HG02884 (cell line): ENCODE results near the gene GON7.
"Not testable (repeated sequence)": the region's sequence is repeated elsewhere in the genome, so short reads cannot be mapped to it uniquely, and the experiment has no call there.

Experiments
- ATAC-seq: cut with Tn5 transposase; IDR thresholded peaks from one replicate; pipeline ENCODE4 v1.9.1; 2021; ENCODE audit warnings: mild to moderate bottlenecking, moderate library complexity; ENCODE audit not compliant: unreplicated experiment

GON7 gene

GRCh38 chr14:93201155-93201704, 5.6 kb downstream of the GON7 start:
- no peak for ATAC-seq

DNA sequence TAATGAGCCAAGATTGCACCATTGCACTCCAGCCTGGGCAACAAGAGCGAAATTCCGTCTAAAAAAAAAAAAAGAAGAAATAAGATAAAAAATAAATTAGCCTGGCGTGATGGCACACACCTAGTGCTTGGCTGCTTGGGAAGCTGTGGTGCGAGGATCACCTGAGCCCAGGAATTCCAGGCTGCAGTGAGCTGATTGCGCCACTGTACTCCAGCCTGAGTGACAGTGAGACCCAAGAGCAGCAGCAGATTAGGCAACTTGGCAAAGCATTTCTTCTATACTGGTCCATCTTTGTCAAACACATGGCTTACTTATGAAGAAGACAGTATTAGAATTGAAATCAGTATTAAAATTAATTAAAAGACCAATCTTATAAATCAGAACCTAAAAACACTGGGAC, 6.3 kb downstream of the GON7 start:
- no peak for ATAC-seq

GRCh38 chr14:93199031-93199430, 7.8 kb downstream of the GON7 start:
- no peak for ATAC-seq

- ATAC-seq, result no peak
Measured at GRCh38 chr14:93195316-93195999, 11.4 kb downstream of the GON7 start.

DNA sequence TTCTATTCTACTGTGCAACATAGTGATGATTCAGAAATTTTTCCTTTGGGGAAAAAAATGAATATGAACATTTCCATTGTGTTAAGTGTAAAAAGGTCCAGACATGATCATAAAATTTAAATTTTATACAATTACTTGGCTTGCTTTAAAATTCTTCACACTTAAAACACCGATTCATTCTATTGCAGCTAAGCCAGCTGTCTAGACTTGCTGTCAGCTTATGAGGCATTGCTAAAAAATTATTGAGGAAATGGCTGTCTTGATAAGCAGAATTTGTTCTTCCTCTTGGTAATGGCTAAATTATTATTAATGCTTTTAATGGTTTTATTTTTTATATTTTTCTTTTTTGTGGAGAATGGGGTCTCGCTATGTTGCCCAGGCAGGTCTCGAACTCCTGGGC, 19.9 kb downstream of the GON7 start:
- no peak for ATAC-seq

- ATAC-seq, result no peak
Measured at GRCh38 chr14:93186466-93186865, 20.4 kb downstream of the GON7 start.

DNA sequence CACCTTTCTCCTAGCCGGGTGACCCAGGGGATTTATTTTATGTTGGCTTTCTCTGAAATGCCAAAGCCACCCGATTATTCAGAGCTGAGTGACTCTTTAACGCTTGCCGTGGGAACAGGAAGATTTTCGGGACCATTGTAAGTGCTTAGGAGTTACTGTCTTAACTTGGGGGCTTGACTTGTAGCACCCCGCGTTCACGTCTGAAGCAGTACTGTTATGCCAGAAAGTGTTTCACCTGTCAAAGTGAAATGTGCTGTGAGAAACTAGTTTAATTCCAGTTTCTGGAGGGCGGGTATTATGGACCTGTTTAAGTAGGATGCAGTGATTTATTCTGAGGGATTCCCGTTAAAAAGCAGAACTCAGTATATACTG, 21.5 kb downstream of the GON7 start:
- ATAC-seq, result peak; percentile 3

DNA sequence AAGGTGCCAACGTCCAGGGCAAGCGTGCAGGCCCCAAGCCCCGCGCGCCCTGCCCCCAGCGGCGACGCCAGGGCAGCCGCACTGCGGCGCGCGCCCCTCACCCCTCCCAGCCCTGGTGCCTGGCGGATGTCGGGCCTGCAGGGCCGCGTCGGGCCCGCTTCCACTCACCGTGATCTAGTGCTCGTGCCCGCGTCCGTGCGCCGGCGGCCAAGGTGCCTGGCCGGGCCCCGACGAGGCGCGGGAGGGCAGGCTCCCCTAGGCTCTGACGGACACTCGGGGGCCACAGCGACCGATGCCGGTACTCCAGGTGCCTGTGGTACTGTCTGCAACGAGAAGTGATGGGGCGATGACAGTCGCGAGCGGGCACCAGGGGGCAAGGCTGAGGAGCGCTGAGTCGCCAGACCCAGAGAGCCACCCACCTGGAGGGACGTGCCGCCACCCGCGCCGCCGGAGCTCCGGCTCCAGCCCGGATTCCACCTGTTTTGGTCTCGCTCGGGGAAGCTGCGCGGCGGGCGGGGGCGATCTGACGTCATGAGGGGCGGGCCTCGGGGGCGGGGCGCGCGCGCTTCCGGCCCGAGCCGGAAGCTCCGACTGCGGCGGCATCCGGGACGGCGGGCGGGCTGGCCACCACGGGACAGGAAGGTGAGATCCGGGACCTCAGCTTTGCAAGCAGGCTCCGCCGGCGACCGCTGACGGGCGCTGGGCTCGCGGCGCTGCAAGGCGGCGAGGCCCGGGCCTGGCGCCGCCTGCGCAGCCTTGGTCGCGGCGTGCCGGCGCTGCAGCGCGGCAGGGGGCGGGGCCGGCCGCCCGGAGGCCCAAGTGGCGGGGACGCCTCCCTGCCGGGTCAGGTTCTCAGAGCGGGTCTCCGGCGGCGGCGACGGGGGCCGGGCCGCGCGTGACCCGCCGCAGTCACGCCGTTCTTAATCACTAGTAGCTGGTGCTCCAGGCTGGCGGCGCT, 22.2 kb downstream of the GON7 start, which contains the start of the genes LYSET and MOAP1:
TSS of gene LYSET (plus strand) at position 927 of the 958 bp plus-strand sequence. CDS start 89 bp downstream, outside the sequence.
TSS of gene MOAP1 (minus strand) at position 507 of the 958 bp plus-strand sequence. CDS start 655 bp downstream, outside the sequence.
- ATAC-seq, result peak; percentile 74

GRCh38 chr14:93183596-93184317, 23.1 kb downstream of the GON7 start:
- no peak for ATAC-seq

DNA sequence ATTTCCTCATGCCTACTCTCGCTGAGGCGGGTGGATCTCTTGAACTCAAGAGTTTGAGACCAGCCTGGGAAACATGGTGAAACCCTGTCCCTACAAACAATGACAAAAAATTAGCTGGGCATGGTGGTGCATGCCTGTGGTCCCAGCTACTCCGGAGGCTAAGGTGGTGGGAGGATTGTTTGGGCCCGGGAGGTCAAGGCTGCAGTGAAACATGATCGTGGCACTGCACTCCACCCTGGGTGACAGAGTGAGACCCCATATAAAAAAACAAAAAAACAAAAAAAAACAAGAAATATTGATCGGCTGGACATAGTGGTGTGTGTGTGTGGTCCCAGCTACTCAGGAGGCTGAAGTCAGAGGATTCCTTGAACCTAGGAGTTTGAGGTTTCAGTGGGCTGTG, 31.4 kb downstream of the GON7 start:
- ATAC-seq, result no peak

DNA sequence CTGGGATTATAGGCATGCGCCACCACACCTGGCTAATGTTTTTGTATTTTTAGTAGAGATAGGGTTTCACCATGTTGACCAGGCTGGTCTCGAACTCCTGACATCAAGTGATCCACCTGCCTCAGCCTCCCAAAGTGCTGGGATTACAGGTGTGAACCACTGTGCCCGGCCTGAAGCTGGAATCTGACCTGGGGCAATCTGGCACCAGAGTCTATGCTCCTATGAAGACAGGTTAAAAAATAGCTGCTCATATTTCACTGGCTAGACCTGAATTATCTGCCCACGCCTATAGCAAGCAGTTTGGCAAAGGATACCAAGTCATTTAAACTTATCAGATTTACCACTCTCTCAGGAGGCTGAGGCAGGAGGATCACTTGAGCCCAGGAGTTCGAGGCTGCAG, 32.1 kb downstream of the GON7 start:
- not testable (repeated sequence) for ATAC-seq

DNA sequence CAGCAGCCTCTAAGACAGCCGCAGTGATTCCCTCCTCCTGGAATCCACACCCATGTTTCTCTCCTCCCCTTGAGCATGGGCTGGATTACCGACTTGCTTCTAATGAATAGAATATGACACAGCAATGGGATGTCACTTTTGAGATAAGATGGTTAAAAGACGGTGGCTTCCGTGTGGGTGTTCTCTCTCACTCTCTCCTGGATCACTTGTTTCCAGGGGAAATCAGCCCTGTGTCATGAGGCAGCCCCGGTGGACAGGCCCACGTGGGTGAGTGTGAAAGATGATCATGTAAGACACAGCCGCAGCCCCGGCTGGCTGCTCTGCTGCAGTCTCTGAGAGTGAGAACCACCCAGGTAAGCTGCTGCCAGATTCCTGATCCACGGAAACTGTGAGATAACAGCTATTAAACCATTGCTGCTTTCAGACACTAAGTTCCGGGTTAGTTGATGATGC, 32.9 kb downstream of the GON7 start:
- ATAC-seq, result no peak

DNA sequence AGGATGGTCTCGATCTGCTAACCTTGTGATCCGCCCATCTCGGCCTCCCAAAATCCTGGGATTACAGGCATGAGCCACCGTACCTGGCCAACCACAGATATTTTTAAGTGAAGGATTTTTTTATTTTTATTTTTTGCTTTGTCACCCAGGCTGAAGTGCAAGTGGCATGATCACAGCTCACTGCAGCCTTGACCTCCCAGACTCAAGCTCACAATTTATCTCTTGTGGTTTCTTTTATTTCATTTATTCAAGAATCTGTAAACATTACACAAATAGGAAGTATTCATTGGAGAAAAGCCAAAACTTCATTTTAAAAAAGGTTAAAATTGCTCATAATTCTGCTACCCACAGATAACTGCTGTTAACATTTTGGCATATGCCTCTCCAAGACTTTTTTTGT, 35.5 kb downstream of the GON7 start:
- no peak for ATAC-seq

GRCh38 chr14:93170141-93170540, 36.7 kb downstream of the GON7 start:
- not testable (repeated sequence) for ATAC-seq

GRCh38 chr14:93169619-93170018, 37.2 kb downstream of the GON7 start:
- ATAC-seq, result not testable (repeated sequence)

DNA sequence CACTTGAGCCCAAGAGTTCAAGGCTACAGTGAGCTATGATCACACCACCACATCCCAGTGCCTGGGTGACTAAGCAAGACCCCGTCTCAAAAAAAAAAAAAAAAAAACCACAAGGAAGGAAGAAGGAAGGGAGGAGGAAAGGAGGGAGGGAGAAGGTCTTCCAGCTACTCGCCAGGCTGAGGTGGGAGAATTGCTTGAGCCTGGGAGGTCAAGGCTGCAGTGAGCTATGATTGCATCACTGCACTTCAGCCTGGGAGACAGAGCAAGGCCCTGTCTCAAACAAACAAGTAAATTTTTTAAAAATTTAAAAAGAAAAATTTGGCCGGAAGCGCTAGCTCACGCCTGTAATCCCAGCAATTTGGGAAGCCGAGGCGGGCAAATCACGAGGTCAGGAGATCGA, 38.3 kb downstream of the GON7 start:
- not testable (repeated sequence) for ATAC-seq

DNA sequence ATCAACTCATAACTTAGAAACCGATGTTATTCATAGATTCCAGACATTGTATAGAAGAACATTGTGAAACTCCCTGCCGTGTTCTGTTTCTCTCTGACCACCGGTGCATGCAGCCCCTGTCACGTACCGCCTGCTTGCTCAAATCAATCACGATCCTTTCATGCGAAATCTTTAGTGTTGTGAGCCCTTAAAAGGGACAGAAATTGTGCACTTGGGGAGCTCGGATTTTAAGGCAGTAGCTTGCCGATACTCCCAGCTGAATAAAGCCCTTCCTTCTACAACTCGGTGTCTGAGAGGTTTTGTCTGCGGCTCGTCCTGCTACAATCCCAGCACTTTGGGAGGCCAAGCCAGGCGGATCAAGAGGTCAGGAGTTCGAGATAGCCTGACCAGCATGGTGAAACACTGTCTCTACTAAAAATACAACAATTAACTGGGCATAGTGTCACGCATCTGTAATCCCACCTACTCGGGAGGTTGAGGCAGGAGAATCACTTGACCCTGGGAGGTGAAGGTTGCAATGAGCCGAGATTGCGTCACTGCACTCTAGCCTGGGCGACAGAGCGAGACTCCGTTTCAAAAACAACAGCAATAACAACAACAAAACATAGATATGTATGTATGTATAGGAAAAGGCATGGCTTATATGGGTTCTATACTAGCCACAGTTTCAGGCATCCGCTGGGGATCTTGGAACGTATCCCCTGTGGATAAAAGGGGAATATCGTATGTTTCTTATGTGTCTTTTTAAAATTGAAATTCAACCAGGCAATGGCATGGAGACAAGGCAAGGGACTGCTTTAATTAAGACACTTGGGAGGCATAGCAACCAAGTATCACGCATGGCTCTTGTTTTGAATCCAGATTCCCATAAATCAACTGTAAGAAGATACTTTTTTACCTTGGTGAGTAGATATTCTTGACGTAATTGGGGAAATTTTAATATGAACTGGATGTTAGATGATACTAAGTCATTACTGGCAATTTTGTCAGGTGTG, 41.3 kb downstream of the GON7 start:
- not testable (repeated sequence) for ATAC-seq

GRCh38 chr14:93163564-93163963, 43.3 kb downstream of the GON7 start:
- no peak for ATAC-seq

DNA sequence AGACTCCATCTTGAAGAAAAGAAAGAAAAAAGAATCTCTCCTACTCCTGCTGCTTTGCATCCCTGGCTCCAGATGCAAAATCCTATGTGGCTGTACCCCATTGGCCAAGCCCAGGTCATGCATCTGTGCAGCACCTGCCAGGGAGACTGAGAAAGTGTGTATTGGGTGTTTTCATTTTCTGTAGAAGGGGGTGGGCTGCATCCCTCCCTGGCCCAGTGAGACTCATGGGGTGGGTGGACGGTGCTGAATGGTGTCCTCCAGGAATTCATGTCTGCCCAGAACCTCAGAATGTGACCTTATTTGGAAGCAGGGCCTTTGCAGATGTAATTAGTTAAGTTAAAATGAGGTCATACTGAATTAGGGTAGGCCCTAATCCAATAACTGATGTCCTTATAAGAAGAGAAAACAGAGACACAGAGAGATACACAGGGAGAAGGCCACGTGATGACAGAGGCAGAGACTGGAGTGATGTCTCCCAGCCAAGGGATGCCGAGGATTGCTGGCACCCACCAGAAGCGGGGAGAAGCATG, 45.4 kb downstream of the GON7 start:
- ATAC-seq, result no peak
